Vagina (tissue), 2 donors: Measurements from ENCODE around the gene LACRT.

Experiments used
- POLR2AphosphoS5 ChIP-seq, 2 donors: sonication (generic); formaldehyde crosslinking; IDR thresholded peaks; one replicate each; pipeline ENCODE4 v1.9.0; 2017; ENCODE audit warnings: antibody characterized with exemption in 2 of 2, mild to moderate bottlenecking in 2 of 2, low read depth in 1 of 2; ENCODE audit not compliant: insufficient read depth in 1 of 2
- TF ChIP-seq, protein P1 (sequence below), 3 experiments: fragments of 450-650 bp in 2 of 3; fragments of 200-600 bp in 1 of 3; sonication (generic) in 1 of 3; IDR thresholded peaks; one replicate each; pipeline ENCODE4 v1.5.1; 2017 to 2019; ENCODE audit warnings: antibody characterized with exemption in 3 of 3, mild to moderate bottlenecking in 2 of 3, moderate library complexity in 2 of 3

DNA sequence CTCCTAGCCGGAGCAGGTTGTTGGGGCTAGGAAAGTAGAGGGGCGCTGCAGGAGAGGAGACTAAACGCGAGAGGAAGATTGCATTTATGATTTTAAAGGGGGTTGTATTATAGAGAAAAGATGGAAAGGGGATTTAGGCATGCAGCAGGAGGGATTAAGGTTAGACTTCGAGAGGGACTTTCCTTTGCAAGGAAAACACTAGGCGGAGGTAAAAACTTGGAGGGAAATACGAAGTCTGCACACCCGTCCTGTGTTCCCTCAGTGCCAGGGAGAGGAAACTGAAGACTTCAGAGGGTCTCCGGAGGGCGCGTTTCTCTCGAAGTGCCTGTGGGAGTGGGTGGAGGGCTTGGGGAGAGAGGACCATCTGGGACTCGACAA lies 45.8 kb downstream of the LACRT start:
- TF ChIP-seq, protein P1, sequence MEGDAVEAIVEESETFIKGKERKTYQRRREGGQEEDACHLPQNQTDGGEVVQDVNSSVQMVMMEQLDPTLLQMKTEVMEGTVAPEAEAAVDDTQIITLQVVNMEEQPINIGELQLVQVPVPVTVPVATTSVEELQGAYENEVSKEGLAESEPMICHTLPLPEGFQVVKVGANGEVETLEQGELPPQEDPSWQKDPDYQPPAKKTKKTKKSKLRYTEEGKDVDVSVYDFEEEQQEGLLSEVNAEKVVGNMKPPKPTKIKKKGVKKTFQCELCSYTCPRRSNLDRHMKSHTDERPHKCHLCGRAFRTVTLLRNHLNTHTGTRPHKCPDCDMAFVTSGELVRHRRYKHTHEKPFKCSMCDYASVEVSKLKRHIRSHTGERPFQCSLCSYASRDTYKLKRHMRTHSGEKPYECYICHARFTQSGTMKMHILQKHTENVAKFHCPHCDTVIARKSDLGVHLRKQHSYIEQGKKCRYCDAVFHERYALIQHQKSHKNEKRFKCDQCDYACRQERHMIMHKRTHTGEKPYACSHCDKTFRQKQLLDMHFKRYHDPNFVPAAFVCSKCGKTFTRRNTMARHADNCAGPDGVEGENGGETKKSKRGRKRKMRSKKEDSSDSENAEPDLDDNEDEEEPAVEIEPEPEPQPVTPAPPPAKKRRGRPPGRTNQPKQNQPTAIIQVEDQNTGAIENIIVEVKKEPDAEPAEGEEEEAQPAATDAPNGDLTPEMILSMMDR (IDR thresholded peaks at IDR 0.05) = no peak
- no peak for TF ChIP-seq POLR2AphosphoS5 (IDR thresholded peaks at IDR 0.05; ENCODE audit: insufficient read depth in 1 of 2, low read depth in 1 of 2)
